Neural progenitor cell (in vitro differentiated cells): ENCODE results near the gene PTPRJ. TPM values are rescaled to one million over a fixed set of nuclear protein-coding genes. Genes with fewer than 3 reads are reported as not detected.

Experiments
- DNase-seq: peaks from one replicate; pipeline ENCODE4 v3.0.0-alpha.2; 2016; ENCODE audit warnings: low spot score
- H2AFZ ChIP-seq: fragments of 200-600 bp; sonication (generic); replicated peaks from 2 replicates; pipeline ENCODE4 v1.6.1; 2016; ENCODE audit warnings: antibody characterized with exemption
- H3F3A ChIP-seq: fragments of 200-600 bp; sonication (generic); 2 replicates; pipeline ENCODE4 v1.6.1; 2016; ENCODE audit warnings: antibody characterized with exemption, low read depth
- H3K27ac ChIP-seq: fragments of 200-600 bp; sonication (generic); 2 replicates; pipeline ENCODE4 v1.5.1; 2016; ENCODE audit warnings: mild to moderate bottlenecking
- H3K27me3 ChIP-seq: fragments of 200-600 bp; sonication (generic); 2 replicates; pipeline ENCODE4 v1.6.1; 2016; ENCODE audit warnings: mild to moderate bottlenecking, moderate library complexity
- H3K36me3 ChIP-seq: fragments of 200-600 bp; sonication (generic); 2 replicates; pipeline ENCODE4 v1.5.1; 2016
- H3K4me1 ChIP-seq: fragments of 200-600 bp; sonication (generic); 2 replicates; pipeline ENCODE4 v1.6.1; 2016; ENCODE audit warnings: mixed run types
- H3K4me2 ChIP-seq: fragments of 200-600 bp; sonication (generic); 2 replicates; pipeline ENCODE4 v1.6.1; 2016
- H3K4me3 ChIP-seq: fragments of 200-600 bp; sonication (generic); 2 replicates; pipeline ENCODE4 v1.5.1; 2016
- H3K79me2 ChIP-seq: fragments of 200-600 bp; sonication (generic); 2 replicates; pipeline ENCODE4 v1.6.1; 2016; ENCODE audit warnings: low read depth
- H3K9ac ChIP-seq: fragments of 200-600 bp; sonication (generic); 2 replicates; pipeline ENCODE4 v1.6.1; 2016
- H3K9me3 ChIP-seq: fragments of 200-600 bp; sonication (generic); 2 replicates; pipeline ENCODE4 v1.5.1; 2016; ENCODE audit warnings: low read depth
- H4K20me1 ChIP-seq: fragments of 200-600 bp; sonication (generic); 2 replicates; pipeline ENCODE4 v1.6.1; 2016; ENCODE audit warnings: low read depth
- H3K27ac Mint-ChIP-seq: 3 replicates; pipeline ENCODE4 v1.8.0; 2021; ENCODE audit warnings: mixed read lengths
- H3K27me3 Mint-ChIP-seq: 2 replicates; pipeline ENCODE4 v1.8.0; 2022; ENCODE audit warnings: low read depth, mild to moderate bottlenecking, inconsistent platforms, moderate library complexity, mixed read lengths; ENCODE audit not compliant: insufficient read depth
- H3K36me3 Mint-ChIP-seq: 3 replicates; pipeline ENCODE4 v1.8.0; 2021; ENCODE audit warnings: mixed read lengths
- H3K4me1 Mint-ChIP-seq: 3 replicates; pipeline ENCODE4 v1.8.0; 2021; ENCODE audit warnings: mixed read lengths
- H3K4me3 Mint-ChIP-seq: 3 replicates; pipeline ENCODE4 v1.8.0; 2021; ENCODE audit warnings: mild to moderate bottlenecking, moderate library complexity, mixed read lengths
- H3K9me3 Mint-ChIP-seq: 3 replicates; pipeline ENCODE4 v1.8.0; 2020; ENCODE audit warnings: mixed read lengths
- CTCF ChIP-seq: fragments of 200-600 bp; sonication (generic); IDR thresholded peaks from 2 replicates; pipeline ENCODE4 v1.5.1; 2017; ENCODE audit warnings: antibody characterized with exemption, mild to moderate bottlenecking
- EZH2 ChIP-seq: fragments of 200-600 bp; sonication (generic); IDR thresholded peaks from 2 replicates; pipeline ENCODE4 v1.6.1; 2017; ENCODE audit warnings: antibody characterized with exemption, mild to moderate bottlenecking, moderate library complexity
- EZH2phosphoT487 ChIP-seq: fragments of 200-600 bp; sonication (generic); IDR thresholded peaks from 2 replicates; pipeline ENCODE4 v1.6.1; 2017; ENCODE audit warnings: antibody characterized with exemption
- total RNA-seq: library from RNA; depleted of rRNA; stranded (reverse); fragments of >200 nt; gene quantifications from 2 replicates; pipeline ENCODE4 v1.2.3, GENCODE V29; 2015; ENCODE audit warnings: low replicate concordance

PTPRJ gene
- total RNA-seq, 1 donor from 2014 or later = 28.0 TPM

- H3K36me3 ChIP-seq = no peaks in the 10 kb centered on the region
- Mint-ChIP-seq H3K4me1 (peaks cover 40% of the 10 kb centered on the region), H3K27ac (no peak overlapping the region), H3K27me3 (peaks cover 4% of the 10 kb centered on the region), H3K36me3 (no peaks in the 10 kb centered on the region), H3K9me3 (no peaks in the 10 kb centered on the region), H3K4me3 (no peak overlapping the region)
- DNase-seq = no peak
- H3K9ac ChIP-seq = no peak overlapping the region
- no peaks in the 10 kb centered on the region for H3K9me3 ChIP-seq
- H3K27me3 ChIP-seq = no peaks in the 10 kb centered on the region
- peaks cover 25% of the 10 kb centered on the region for H3F3A ChIP-seq
- H3K79me2 ChIP-seq = peaks cover 5% of the 10 kb centered on the region
- peaks cover 21% of the 10 kb centered on the region for H4K20me1 ChIP-seq
- no peak overlapping the region for H3K4me2 ChIP-seq
- TF ChIP-seq EZH2phosphoT487 (no peak), CTCF (no peak), EZH2 (no peak)
- peaks cover 25% of the 10 kb centered on the region for H3K4me1 ChIP-seq
- H2AFZ ChIP-seq = no peak overlapping the region
- no peak overlapping the region for H3K4me3 ChIP-seq
- H3K27ac ChIP-seq = no peak overlapping the region
Measured at GRCh38 chr11:48056325-48057183, 76.2 kb downstream of the PTPRJ start.

DNA sequence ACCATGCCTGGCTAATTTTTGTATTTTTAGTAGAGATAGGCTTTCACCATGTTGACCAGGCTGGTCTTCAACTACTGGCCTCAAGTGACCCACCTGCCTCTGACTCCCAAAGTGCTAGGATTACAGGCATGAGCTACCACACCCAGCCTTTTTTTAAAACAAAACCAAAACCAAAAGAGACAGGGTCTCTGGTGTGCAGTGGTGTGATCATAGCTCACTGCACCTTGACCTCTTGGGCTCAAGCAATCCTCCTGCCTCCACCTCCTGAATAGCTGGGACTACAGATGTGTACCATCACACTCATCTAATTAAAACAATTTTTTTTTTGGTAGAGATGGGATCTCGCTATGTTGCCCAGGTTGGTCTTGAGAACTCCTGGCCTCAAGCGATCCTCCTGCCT, 77.7 kb downstream of the PTPRJ start:
- Histone ChIP-seq H3K36me3 (no peaks in the 10 kb centered on the region), H3K79me2 (no peaks in the 10 kb centered on the region), H3K9ac (no peak overlapping the region), H3K9me3 (no peaks in the 10 kb centered on the region), H2AFZ (no peak overlapping the region), H3K4me2 (no peak overlapping the region), H3K27me3 (no peaks in the 10 kb centered on the region), H4K20me1 (peaks cover 21% of the 10 kb centered on the region), H3K27ac (no peak overlapping the region), H3K4me1 (peaks cover 20% of the 10 kb centered on the region), H3K4me3 (no peak overlapping the region), H3F3A (peaks cover 18% of the 10 kb centered on the region)
- H3K27me3 Mint-ChIP-seq = peaks cover 4% of the 10 kb centered on the region
- no peak for DNase-seq
- peaks cover 46% of the 10 kb centered on the region for H3K4me1 Mint-ChIP-seq
- no peak overlapping the region for H3K4me3 Mint-ChIP-seq
- TF ChIP-seq EZH2phosphoT487 (no peak), CTCF (no peak), EZH2 (no peak)
- no peaks in the 10 kb centered on the region for H3K9me3 Mint-ChIP-seq
- no peak overlapping the region for H3K27ac Mint-ChIP-seq
- no peaks in the 10 kb centered on the region for H3K36me3 Mint-ChIP-seq

DNA sequence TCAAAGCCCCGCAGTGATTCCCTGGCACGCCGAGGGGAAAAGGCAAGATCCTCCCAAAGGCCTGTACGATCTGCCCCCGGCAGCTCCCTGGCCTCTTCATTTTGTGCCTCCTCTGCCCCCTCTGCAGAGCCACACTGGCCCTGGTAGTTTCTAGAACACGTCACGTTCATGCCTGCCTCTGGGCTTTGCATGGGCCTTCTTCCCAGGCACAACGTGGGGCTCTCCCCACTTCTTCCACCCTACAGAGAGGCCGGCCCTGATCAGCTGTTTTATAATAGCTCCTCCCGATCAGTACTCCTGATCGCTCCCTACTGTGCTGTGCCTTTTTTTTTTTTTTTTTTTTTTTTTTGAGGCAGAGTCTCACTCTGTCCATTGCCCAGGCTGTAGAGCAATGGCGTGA, 78.4 kb downstream of the PTPRJ start:
- Mint-ChIP-seq H3K36me3 (no peaks in the 10 kb centered on the region), H3K4me1 (peaks cover 51% of the 10 kb centered on the region), H3K27me3 (peaks cover 4% of the 10 kb centered on the region), H3K4me3 (no peak overlapping the region), H3K27ac (no peak overlapping the region), H3K9me3 (no peaks in the 10 kb centered on the region)
- H3K4me1 ChIP-seq = peaks cover 20% of the 10 kb centered on the region
- H3K36me3 ChIP-seq = no peaks in the 10 kb centered on the region
- DNase-seq = no peak
- no peaks in the 10 kb centered on the region for H3K9me3 ChIP-seq
- no peak overlapping the region for H3K4me3 ChIP-seq
- H3F3A ChIP-seq = peaks cover 18% of the 10 kb centered on the region
- peaks cover 21% of the 10 kb centered on the region for H4K20me1 ChIP-seq
- H2AFZ ChIP-seq = no peak overlapping the region
- TF ChIP-seq EZH2phosphoT487 (no peak), EZH2 (no peak), CTCF (no peak)
- no peaks in the 10 kb centered on the region for H3K27me3 ChIP-seq
- no peak overlapping the region for H3K9ac ChIP-seq
- no peak overlapping the region for H3K4me2 ChIP-seq
- no peaks in the 10 kb centered on the region for H3K79me2 ChIP-seq
- H3K27ac ChIP-seq = no peak overlapping the region
